ENCODE data around the gene MTMR12. TPM values are rescaled to one million over a fixed set of nuclear protein-coding genes. Genes with fewer than 3 reads are reported as not detected.

MTMR12 gene
- total and polyA plus RNA-seq, 2 of the 8 experiments (the other 6 are each of a cell fraction or from before 2014, with no cell fraction given), result 19.1 to 59.3 TPM

- TF ChIP-seq SAP30 (IDR thresholded peaks at IDR 0.05; ENCODE audit: insufficient read depth, insufficient replicate concordance, low read length) (no peak), KDM5A (IDR thresholded peaks at IDR 0.05; ENCODE audit: low read length) (no peak), MAX (IDR thresholded peaks at IDR 0.05) (no peak), JUND (IDR thresholded peaks at IDR 0.05; ENCODE audit: low read length) (no peak), TAF7 (optimal IDR thresholded peaks at IDR 0.05; ENCODE audit: borderline replicate concordance, low read depth, low read length) (no peak), ASH2L (IDR thresholded peaks at IDR 0.05; ENCODE audit: low read length) (no peak)
Measured at GRCh38 chr5:32360906-32361305, 48.2 kb upstream of the MTMR12 start (continued).

Measured in H1 (cell line).